Fibroblast of lung (primary cell): ENCODE data around the gene COL18A1. TPM values are rescaled to one million over a fixed set of nuclear protein-coding genes. Genes with fewer than 3 reads are reported as not detected.
"Not testable (repeated sequence)": the region's sequence is repeated elsewhere in the genome, so short reads cannot be mapped to it uniquely, and the experiment has no call there.

ENCODE experiments used
- DNase-seq, 2 donors: peaks; one replicate each; pipeline versions ENCODE4 v3.0.0 to v3.0.0-alpha.2; 2010; ENCODE audit warnings: low read depth in 2 of 2
- H2AFZ ChIP-seq: 2 replicates; pipeline ENCODE4 v1.5.1; 2012; ENCODE audit warnings: low read length, control low read depth, inconsistent platforms
- H3K27ac ChIP-seq: 2 replicates; pipeline ENCODE4 v1.5.1; 2011; ENCODE audit warnings: low read length, control low read depth; ENCODE audit not compliant: insufficient read depth
- H3K27me3 ChIP-seq: 2 replicates; pipeline ENCODE4 v1.5.1; 2011; ENCODE audit warnings: mild to moderate bottlenecking, low read length; ENCODE audit not compliant: control insufficient read depth, insufficient read depth
- H3K36me3 ChIP-seq: 2 replicates; pipeline ENCODE4 v1.5.1; 2011; ENCODE audit warnings: low read length; ENCODE audit not compliant: control insufficient read depth, insufficient read depth
- H3K4me1 ChIP-seq: 2 replicates; pipeline ENCODE4 v1.5.1; 2011; ENCODE audit warnings: low read length; ENCODE audit not compliant: control insufficient read depth, insufficient read depth; ENCODE audit errors: extremely low read depth
- H3K4me2 ChIP-seq: 2 replicates; pipeline ENCODE4 v1.5.1; 2011; ENCODE audit warnings: low read length, control low read depth; ENCODE audit not compliant: insufficient read depth; ENCODE audit errors: extremely low read depth
- H3K4me3 ChIP-seq, 4 experiments: fragments of 200-600 bp in 1 of 4; sonication (generic) in 1 of 4; replicated peaks in 1 of 4; 2 replicates each; pipeline ENCODE4 v1.5.1; 2011 to 2016; ENCODE audit warnings: low read length in 4 of 4, low read depth in 3 of 4, mild to moderate bottlenecking in 3 of 4, control low read depth in 2 of 4, inconsistent platforms in 1 of 4, mixed read lengths in 1 of 4; ENCODE audit not compliant: insufficient read depth in 1 of 4; ENCODE audit errors: control extremely low read depth in 1 of 4
- H3K79me2 ChIP-seq: 2 replicates; pipeline ENCODE4 v1.5.1; 2012; ENCODE audit warnings: mild to moderate bottlenecking, low read length, inconsistent platforms; ENCODE audit not compliant: control insufficient read depth, insufficient read depth
- H3K9ac ChIP-seq: 2 replicates; pipeline ENCODE4 v1.5.1; 2011; ENCODE audit warnings: mild to moderate bottlenecking, low read length, control low read depth; ENCODE audit not compliant: insufficient read depth
- H3K9me3 ChIP-seq: 2 replicates; pipeline ENCODE4 v1.5.1; 2012; ENCODE audit warnings: low read depth, low read length; ENCODE audit not compliant: control insufficient read depth, insufficient read depth
- H4K20me1 ChIP-seq: 2 replicates; pipeline ENCODE4 v1.5.1; 2011; ENCODE audit warnings: low read length; ENCODE audit not compliant: control insufficient read depth, insufficient read depth; ENCODE audit errors: extremely low read depth
- EZH2 ChIP-seq: IDR thresholded peaks from 2 replicates; pipeline ENCODE4 v1.5.1; 2012; ENCODE audit warnings: low read length, control low read depth, mild to moderate bottlenecking; ENCODE audit errors: missing control alignments
- polyA plus RNA-seq, 2 donors: library from polyadenylated mRNA; depleted of rRNA in 1 of 2; stranded (reverse) in 1 of 2; unstranded in 1 of 2; fragments of >200 nt; gene quantifications; 2 replicates each; pipeline ENCODE4 v1.2.1, GENCODE V29; 2011 to 2012; ENCODE audit warnings: missing spikeins in 1 of 2
- total RNA-seq: library from RNA; depleted of rRNA; stranded (reverse); fragments of >200 nt; gene quantifications from 2 replicates; pipeline ENCODE4 v1.2.1, GENCODE V29; 2014
- TF ChIP-seq, protein P1 (sequence below), 2 donors: IDR thresholded peaks in 1 of 2; conservative IDR thresholded peaks in 1 of 2; 1 replicate in 1 of 2; 2 replicates in 1 of 2; pipeline ENCODE4 v1.5.1; 2011 to 2012; ENCODE audit warnings: low read length in 2 of 2, control low read depth in 1 of 2, inconsistent platforms in 1 of 2, low read depth in 1 of 2, mild to moderate bottlenecking in 1 of 2

COL18A1 gene
- total and polyA plus RNA-seq, 2 donors (not counting 1 experiment from before 2014, with no cell fraction given): 24.3 to 38.8 TPM

DNA sequence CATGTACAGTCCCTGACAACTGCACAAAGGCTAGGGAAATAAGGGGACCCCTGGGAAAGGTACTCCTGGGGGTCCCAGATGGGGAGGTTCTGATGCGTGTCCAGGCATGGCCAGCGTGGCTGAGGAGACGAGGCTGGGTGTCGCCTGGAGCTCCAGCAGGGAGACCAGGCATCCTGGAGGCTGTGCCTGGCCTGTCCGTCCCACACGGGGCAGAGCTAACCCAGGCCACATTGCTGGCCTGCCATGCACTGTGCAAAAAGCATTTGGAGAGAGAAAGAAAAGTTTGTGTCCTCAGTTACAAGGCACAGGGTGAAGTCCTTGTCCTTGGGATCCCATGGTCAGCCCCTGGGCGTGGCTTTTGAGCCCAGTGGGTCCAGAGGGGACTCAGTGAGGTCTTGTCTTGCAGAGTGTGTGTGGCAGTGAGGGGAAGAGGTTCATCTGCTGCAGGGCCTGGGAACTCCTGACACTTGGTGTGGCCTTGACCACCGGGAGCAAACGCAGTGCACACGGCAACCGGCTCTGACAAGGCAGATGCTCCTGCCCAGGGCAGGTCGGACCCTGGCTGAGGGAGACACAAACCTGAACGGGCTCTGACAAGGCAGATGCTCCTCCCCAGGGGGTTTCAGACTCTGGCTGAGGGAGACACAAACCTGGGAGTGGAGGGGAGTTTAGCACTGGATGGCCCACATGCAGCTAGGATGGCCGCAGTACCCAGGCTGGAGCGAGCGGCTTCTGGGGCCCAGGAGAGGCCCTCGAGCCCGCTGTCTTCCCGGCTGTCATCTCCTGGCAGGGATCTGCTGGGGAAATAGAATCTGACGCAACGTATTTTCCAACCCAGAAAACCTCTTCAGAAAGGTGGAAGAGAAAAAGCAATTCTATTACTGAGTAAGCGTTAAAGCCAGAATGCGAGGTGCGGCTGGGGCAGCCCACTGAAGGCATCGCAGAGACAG is 37.3 kb upstream of the COL18A1 start:
- Histone ChIP-seq H2AFZ (no peak overlapping the region), H3K9ac (peak overlapping the region; percentile 50), H3K4me2 (no peak overlapping the region)

DNA sequence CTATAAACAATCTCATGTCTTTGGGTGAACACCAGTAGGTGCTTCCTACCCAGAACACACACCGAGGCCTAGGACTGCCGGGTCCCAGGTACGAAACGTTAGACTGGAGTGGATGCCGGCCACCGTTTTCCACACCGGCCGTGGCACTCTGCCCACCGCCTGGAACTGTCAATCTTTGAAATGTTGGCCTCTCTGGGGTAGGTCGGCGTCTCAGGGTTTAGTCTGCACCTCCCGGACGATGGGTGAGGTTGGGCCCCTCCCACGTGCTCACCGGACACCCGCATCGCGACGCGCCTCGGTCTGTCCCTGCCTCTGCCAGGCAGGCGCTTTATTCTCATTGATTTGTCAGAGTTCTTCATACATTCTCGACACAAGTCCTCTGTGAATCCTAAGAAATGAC is 35.9 kb upstream of the COL18A1 start:
- H3K79me2 ChIP-seq, H3K27me3 ChIP-seq, DNase-seq, H3K27ac ChIP-seq, H3K36me3 ChIP-seq, H3K4me2 ChIP-seq, H3K4me3 ChIP-seq, H4K20me1 ChIP-seq, H3K9me3 ChIP-seq, H3K9ac ChIP-seq, H2AFZ ChIP-seq: not testable (repeated sequence)
- H3K4me1 ChIP-seq: peaks cover 33% of the 10 kb centered on the region

More for the DNA sequence above, 37.3 kb upstream of the COL18A1 start:
- Histone ChIP-seq H3K79me2 (no peaks in the 10 kb centered on the region), H3K4me1 (peaks cover 35% of the 10 kb centered on the region), H3K27me3 (no peaks in the 10 kb centered on the region), H3K9me3 (no peaks in the 10 kb centered on the region), H3K36me3 (no peaks in the 10 kb centered on the region), H3K27ac (peak overlapping the region; percentile 99), H3K4me3 (no peak overlapping the region), H4K20me1 (no peaks in the 10 kb centered on the region)
- no peak for DNase-seq
- TF ChIP-seq, protein P1, sequence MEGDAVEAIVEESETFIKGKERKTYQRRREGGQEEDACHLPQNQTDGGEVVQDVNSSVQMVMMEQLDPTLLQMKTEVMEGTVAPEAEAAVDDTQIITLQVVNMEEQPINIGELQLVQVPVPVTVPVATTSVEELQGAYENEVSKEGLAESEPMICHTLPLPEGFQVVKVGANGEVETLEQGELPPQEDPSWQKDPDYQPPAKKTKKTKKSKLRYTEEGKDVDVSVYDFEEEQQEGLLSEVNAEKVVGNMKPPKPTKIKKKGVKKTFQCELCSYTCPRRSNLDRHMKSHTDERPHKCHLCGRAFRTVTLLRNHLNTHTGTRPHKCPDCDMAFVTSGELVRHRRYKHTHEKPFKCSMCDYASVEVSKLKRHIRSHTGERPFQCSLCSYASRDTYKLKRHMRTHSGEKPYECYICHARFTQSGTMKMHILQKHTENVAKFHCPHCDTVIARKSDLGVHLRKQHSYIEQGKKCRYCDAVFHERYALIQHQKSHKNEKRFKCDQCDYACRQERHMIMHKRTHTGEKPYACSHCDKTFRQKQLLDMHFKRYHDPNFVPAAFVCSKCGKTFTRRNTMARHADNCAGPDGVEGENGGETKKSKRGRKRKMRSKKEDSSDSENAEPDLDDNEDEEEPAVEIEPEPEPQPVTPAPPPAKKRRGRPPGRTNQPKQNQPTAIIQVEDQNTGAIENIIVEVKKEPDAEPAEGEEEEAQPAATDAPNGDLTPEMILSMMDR (conservative IDR thresholded peaks at IDR 0.05 in 1 of 2, IDR thresholded peaks at IDR 0.05 in 1 of 2; ENCODE audit: low read depth in 1 of 2, low read length in 2 of 2): no peak
- TF ChIP-seq EZH2: no peak

DNA sequence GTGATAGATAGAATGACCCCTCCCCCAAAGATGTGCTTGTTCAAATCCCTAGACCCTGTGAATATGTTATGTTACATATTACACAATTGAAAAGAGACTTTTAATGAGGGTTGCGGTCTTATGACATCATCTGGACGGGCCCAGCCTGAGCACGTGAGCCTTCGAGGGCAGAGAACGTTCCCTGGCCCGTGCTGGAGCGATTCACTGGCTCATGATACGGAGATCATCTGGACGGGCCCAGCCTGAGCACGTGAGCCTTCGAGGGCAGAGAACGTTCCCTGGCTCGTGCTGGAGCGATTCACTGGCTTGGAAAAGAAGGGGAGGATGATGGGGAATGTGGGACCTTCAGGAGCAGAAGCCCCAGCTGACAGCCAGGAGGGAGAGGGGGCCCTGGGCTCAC is 34.4 kb upstream of the COL18A1 start:
- no peak overlapping the region for H2AFZ ChIP-seq

More for the DNA sequence above, 34.4 kb upstream of the COL18A1 start:
- no peak overlapping the region for H3K4me2 ChIP-seq
- no peaks in the 10 kb centered on the region for H3K9me3 ChIP-seq
- H3K27me3 ChIP-seq: no peaks in the 10 kb centered on the region
- no peak overlapping the region for H3K4me3 ChIP-seq
- no peaks in the 10 kb centered on the region for H3K36me3 ChIP-seq
- no peak overlapping the region for H3K9ac ChIP-seq
- H3K79me2 ChIP-seq: no peaks in the 10 kb centered on the region
- peaks cover 19% of the 10 kb centered on the region for H3K4me1 ChIP-seq
- H4K20me1 ChIP-seq: no peaks in the 10 kb centered on the region
- peak in 1 of 2 donors; percentile 45 for DNase-seq
- no peak for TF ChIP-seq EZH2
- TF ChIP-seq, protein P1 (conservative IDR thresholded peaks at IDR 0.05 in 1 of 2, IDR thresholded peaks at IDR 0.05 in 1 of 2; ENCODE audit: low read depth in 1 of 2, low read length in 2 of 2): no peak
- no peak overlapping the region for H3K27ac ChIP-seq
